Keratinocyte (primary cell): ENCODE measurements around the gene SESTD1. TPM values are rescaled to one million over a fixed set of nuclear protein-coding genes. Genes with fewer than 3 reads are reported as not detected.

Source experiments
- DNase-seq: peaks from one replicate; pipeline ENCODE4 v3.0.0-alpha.2; 2011; ENCODE audit warnings: low read depth, missing footprints, low spot score
- FAIRE-seq: peaks from 2 replicates; lab custom pipeline; 2011; peaks lifted over from hg19 to GRCh38; lab: Jason Lieb, UNC
- H2AFZ ChIP-seq: 2 replicates; pipeline ENCODE4 v1.6.0; 2012; ENCODE audit warnings: low read length, control low read depth, inconsistent platforms; ENCODE audit not compliant: control insufficient read depth
- H3K27ac ChIP-seq: 2 replicates; pipeline ENCODE4 v1.5.1; 2011; ENCODE audit warnings: low read length; ENCODE audit not compliant: control insufficient read depth, insufficient read depth
- H3K27me3 ChIP-seq: 3 replicates; pipeline ENCODE4 v1.6.0; 2011; ENCODE audit warnings: low read length; ENCODE audit not compliant: control insufficient read depth, insufficient read depth; ENCODE audit errors: extremely low read depth
- H3K36me3 ChIP-seq, 2 experiments: 2 replicates in 1 of 2; 3 replicates in 1 of 2; pipeline ENCODE4 v1.5.1; 2011; ENCODE audit warnings: low read length in 2 of 2, mild to moderate bottlenecking in 1 of 2; ENCODE audit not compliant: control insufficient read depth in 2 of 2, insufficient read depth in 2 of 2; ENCODE audit errors: extremely low read depth in 1 of 2
- H3K4me1 ChIP-seq: 3 replicates; pipeline ENCODE4 v1.5.1; 2011; ENCODE audit warnings: low read length; ENCODE audit not compliant: control insufficient read depth, insufficient read depth; ENCODE audit errors: extremely low read depth
- H3K4me2 ChIP-seq: 3 replicates; pipeline ENCODE4 v1.6.0; 2011; ENCODE audit warnings: low read depth, low read length; ENCODE audit not compliant: control insufficient read depth, insufficient read depth; ENCODE audit errors: extremely low read depth
- H3K4me3 ChIP-seq, 3 experiments: fragments of 200-600 bp in 1 of 3; sonication (generic) in 1 of 3; 2 replicates in 2 of 3; 3 replicates in 1 of 3; pipeline ENCODE4 v1.5.1; 2011 to 2016; ENCODE audit warnings: low read length in 3 of 3, mild to moderate bottlenecking in 3 of 3, control low read depth in 2 of 3, inconsistent platforms in 1 of 3, low read depth in 1 of 3, mixed read lengths in 1 of 3, mixed run types in 1 of 3, moderate library complexity in 1 of 3; ENCODE audit not compliant: control insufficient read depth in 2 of 3, insufficient read depth in 2 of 3; ENCODE audit errors: extremely low read depth in 1 of 3
- H3K79me2 ChIP-seq: 2 replicates; pipeline ENCODE4 v1.6.0; 2012; ENCODE audit warnings: low read length; ENCODE audit not compliant: control insufficient read depth, insufficient read depth
- H3K9ac ChIP-seq: 3 replicates; pipeline ENCODE4 v1.6.0; 2011; ENCODE audit warnings: low read length; ENCODE audit not compliant: control insufficient read depth, insufficient read depth; ENCODE audit errors: extremely low read depth
- H3K9me1 ChIP-seq: 3 replicates; pipeline ENCODE4 v1.6.0; 2011; ENCODE audit warnings: low read length; ENCODE audit not compliant: control insufficient read depth, insufficient read depth; ENCODE audit errors: extremely low read depth
- H3K9me3 ChIP-seq: 2 replicates; pipeline ENCODE4 v1.5.1; 2012; ENCODE audit warnings: low read depth, low read length; ENCODE audit not compliant: control insufficient read depth
- H4K20me1 ChIP-seq: 3 replicates; pipeline ENCODE4 v1.6.0; 2011; ENCODE audit warnings: low read length; ENCODE audit not compliant: control insufficient read depth, insufficient read depth; ENCODE audit errors: extremely low read depth
- EZH2 ChIP-seq: IDR thresholded peaks from one replicate; pipeline ENCODE4 v1.6.1; 2012; ENCODE audit warnings: inconsistent platforms, mild to moderate bottlenecking, low read length, moderate library complexity
- dilution Hi-C: fragments of 300-500 bp; cut with MboI; formaldehyde crosslinking; loops from one replicate; pipeline ENCODE4 v1.7.0; 2020; ENCODE audit warnings: low sequenced_read_pairs; ENCODE audit not compliant: extremely low pct_ligation_motif_present
- polyA plus RNA-seq, 5 experiments: library from polyadenylated mRNA; depleted of rRNA in 3 of 5; stranded (reverse) in 3 of 5; stranded (forward) in 1 of 5; unstranded in 1 of 5; fragments of >200 nt; gene quantifications; 1 replicate in 1 of 5; 2 replicates in 3 of 5; 3 replicates in 1 of 5; pipeline versions ENCODE4 v1.2.1 to v1.2.3, GENCODE V29; 2011 to 2012; ENCODE audit warnings: missing spikeins in 2 of 5, low read depth in 1 of 5, low replicate concordance in 1 of 5
- TF ChIP-seq, protein P1 (sequence below), 3 experiments: IDR thresholded peaks in 1 of 3; conservative IDR thresholded peaks in 1 of 3; optimal IDR thresholded peaks in 1 of 3; 2 replicates in 2 of 3; 3 replicates in 1 of 3; pipeline versions ENCODE3 to v1.5.1; 2011; ENCODE audit warnings: low read length in 3 of 3, mild to moderate bottlenecking in 3 of 3, moderate library complexity in 2 of 3, control low read depth in 1 of 3, inconsistent platforms in 1 of 3; ENCODE audit not compliant: insufficient read depth in 2 of 3; ENCODE audit errors: extremely low read depth in 1 of 3

Gene SESTD1
- polyA plus RNA-seq, 1 donor (not counting 4 experiments of a cell fraction or from before 2014, with no cell fraction given) = 22.3 TPM

DNA sequence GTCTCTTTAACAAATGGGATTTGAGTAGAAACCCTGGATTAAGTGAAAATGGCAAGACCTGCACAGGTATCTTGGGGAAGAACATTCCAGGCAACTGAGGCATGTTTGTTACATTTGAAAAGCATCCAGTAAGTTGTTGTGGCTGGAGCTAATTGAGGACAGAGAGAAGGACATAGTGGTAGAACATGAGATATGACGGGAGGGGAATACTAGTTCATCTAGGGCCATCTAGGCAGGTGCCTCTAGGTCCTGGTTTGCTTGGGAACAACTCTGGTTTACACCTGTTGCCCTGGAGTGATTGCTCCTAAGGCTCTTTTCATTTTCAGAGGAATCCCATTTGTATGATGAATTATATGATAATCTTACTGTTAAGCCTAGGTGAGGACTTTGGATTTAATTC, 194.9 kb downstream of the SESTD1 start:
- TF ChIP-seq EZH2 = no peak
- TF ChIP-seq, protein P1, sequence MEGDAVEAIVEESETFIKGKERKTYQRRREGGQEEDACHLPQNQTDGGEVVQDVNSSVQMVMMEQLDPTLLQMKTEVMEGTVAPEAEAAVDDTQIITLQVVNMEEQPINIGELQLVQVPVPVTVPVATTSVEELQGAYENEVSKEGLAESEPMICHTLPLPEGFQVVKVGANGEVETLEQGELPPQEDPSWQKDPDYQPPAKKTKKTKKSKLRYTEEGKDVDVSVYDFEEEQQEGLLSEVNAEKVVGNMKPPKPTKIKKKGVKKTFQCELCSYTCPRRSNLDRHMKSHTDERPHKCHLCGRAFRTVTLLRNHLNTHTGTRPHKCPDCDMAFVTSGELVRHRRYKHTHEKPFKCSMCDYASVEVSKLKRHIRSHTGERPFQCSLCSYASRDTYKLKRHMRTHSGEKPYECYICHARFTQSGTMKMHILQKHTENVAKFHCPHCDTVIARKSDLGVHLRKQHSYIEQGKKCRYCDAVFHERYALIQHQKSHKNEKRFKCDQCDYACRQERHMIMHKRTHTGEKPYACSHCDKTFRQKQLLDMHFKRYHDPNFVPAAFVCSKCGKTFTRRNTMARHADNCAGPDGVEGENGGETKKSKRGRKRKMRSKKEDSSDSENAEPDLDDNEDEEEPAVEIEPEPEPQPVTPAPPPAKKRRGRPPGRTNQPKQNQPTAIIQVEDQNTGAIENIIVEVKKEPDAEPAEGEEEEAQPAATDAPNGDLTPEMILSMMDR (optimal IDR thresholded peaks at IDR 0.05 in 1 of 3, IDR thresholded peaks at IDR 0.05 in 1 of 3, conservative IDR thresholded peaks at IDR 0.05 in 1 of 3; ENCODE audit: extremely low read depth in 1 of 3, insufficient read depth in 2 of 3, low read length in 3 of 3) = no peak
- FAIRE-seq (no peak), DNase-seq (no peak)
- no peaks in the 10 kb centered on the region for H3K9me1 ChIP-seq
- no peak overlapping the region for H3K4me3 ChIP-seq
- no peaks in the 10 kb centered on the region for H3K9me3 ChIP-seq
- no peak overlapping the region for H3K27ac ChIP-seq
- H3K4me1 ChIP-seq = no peaks in the 10 kb centered on the region
- no peaks in the 10 kb centered on the region for H4K20me1 ChIP-seq
- no peak overlapping the region for H2AFZ ChIP-seq
- dilution Hi-C loops = no loop called here
- no peak overlapping the region for H3K9ac ChIP-seq
- H3K79me2 ChIP-seq = no peaks in the 10 kb centered on the region
- H3K27me3 ChIP-seq = no peaks in the 10 kb centered on the region
- H3K4me2 ChIP-seq = no peak overlapping the region
- no peaks in the 10 kb centered on the region for H3K36me3 ChIP-seq

DNA sequence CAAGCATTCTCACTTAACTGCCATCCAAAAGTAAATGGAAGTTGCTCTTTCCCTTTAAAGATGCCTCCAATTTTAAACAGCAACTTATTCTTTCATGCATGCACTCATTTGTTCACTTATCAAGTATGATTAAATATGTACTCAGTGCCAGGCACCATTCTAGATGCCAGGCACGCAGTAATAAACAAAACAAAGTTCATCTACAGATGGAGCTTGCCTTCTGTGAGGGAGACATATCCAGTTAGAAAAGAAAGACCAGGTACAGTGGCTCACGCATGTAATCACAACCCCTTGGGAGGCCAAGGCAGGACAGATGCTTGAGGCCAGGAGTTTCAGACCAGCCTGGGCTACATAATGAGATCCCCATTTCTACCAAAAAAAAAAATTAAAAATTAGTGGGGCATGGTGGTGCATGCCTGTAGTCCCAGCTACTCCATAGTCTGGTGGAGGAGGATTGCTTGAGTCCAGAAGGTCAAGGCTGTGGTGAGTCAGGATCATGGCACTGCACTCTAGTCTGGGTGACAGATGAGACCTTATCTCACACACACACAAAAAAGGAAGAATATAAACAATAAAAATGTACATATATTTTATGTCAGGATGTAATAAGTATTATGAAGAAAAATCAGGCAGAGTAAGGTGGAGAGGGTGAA, 195.5 kb downstream of the SESTD1 start:
- no peaks in the 10 kb centered on the region for H3K27me3 ChIP-seq
- H3K9ac ChIP-seq = no peak overlapping the region
- no peak overlapping the region for H3K27ac ChIP-seq
- H2AFZ ChIP-seq = no peak overlapping the region
- H3K36me3 ChIP-seq = no peaks in the 10 kb centered on the region
- no peak overlapping the region for H3K4me3 ChIP-seq
- no peak for DNase-seq
- H3K79me2 ChIP-seq = no peaks in the 10 kb centered on the region
- no peak overlapping the region for H3K4me2 ChIP-seq
- FAIRE-seq = no peak
- H3K9me3 ChIP-seq = no peaks in the 10 kb centered on the region
- no peaks in the 10 kb centered on the region for H3K4me1 ChIP-seq
- no peaks in the 10 kb centered on the region for H3K9me1 ChIP-seq
- no peak for TF ChIP-seq EZH2
- TF ChIP-seq, protein P1 (optimal IDR thresholded peaks at IDR 0.05 in 1 of 3, IDR thresholded peaks at IDR 0.05 in 1 of 3, conservative IDR thresholded peaks at IDR 0.05 in 1 of 3; ENCODE audit: extremely low read depth in 1 of 3, insufficient read depth in 2 of 3, low read length in 3 of 3) = no peak
- dilution Hi-C loops = no loop called here
- no peaks in the 10 kb centered on the region for H4K20me1 ChIP-seq
